Upper lobe of left lung (tissue), 4 donors: ENCODE measurements around the gene PCSK6.
"Not testable (repeated sequence)": the region's sequence is repeated elsewhere in the genome, so short reads cannot be mapped to it uniquely, and the experiment has no call there.

Source experiments
- CTCF ChIP-seq, 6 experiments: fragments of 450-650 bp in 4 of 6; fragments of 200-600 bp in 2 of 6; sonication (generic) in 2 of 6; IDR thresholded peaks; one replicate each; pipeline ENCODE4 v1.5.1; 2016 to 2019; ENCODE audit warnings: antibody characterized with exemption in 6 of 6
- EP300 ChIP-seq, 4 donors: sonication (generic); formaldehyde crosslinking; IDR thresholded peaks; one replicate each; pipeline ENCODE4 v1.5.1; 2017; ENCODE audit warnings: antibody characterized with exemption in 4 of 4, control low read depth in 2 of 4
- POLR2AphosphoS5 ChIP-seq, 2 donors: sonication (generic); formaldehyde crosslinking; IDR thresholded peaks; one replicate each; pipeline ENCODE4 v1.5.1; 2017; ENCODE audit warnings: antibody characterized with exemption in 2 of 2

DNA sequence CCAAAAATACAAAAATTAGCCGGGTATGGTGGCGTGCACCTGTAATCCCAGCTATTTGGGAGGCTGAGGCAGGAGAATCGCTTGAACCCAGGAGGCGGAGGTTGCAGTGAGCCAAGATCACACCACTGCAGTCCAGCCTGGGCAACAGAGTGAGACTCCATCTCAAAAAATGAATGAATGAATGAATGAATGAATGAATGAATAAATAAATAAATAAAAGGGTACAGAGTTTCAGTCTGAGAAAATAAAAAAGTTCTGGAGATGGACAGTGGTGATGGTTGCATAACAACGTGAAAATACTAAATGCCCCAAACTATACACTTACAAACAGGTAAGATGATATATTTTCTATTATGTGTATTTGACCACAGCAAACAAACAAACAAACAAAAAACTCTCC lies 34.7 kb downstream of the PCSK6 start:
- TF ChIP-seq CTCF, POLR2AphosphoS5, EP300 (IDR thresholded peaks at IDR 0.05): not testable (repeated sequence)
